Mesodermal cell (in vitro differentiated cells): ENCODE data around the gene CDK7.

ENCODE experiments used
- H3K27ac ChIP-seq: 2 replicates; pipeline ENCODE4 v1.7.0; 2013; ENCODE audit warnings: mild to moderate bottlenecking, low read depth, low read length, moderate library complexity; ENCODE audit not compliant: severe bottlenecking
- H3K36me3 ChIP-seq: 2 replicates; pipeline ENCODE4 v1.7.1; 2013; ENCODE audit warnings: mild to moderate bottlenecking, low read length, moderate library complexity; ENCODE audit not compliant: control insufficient read depth, insufficient read depth
- H3K4me1 ChIP-seq: one replicate; pipeline ENCODE4 v1.7.1; 2013; ENCODE audit warnings: mild to moderate bottlenecking, low read length; ENCODE audit not compliant: insufficient read depth, control insufficient read depth, poor library complexity, severe bottlenecking
- H3K4me3 ChIP-seq: 2 replicates; pipeline ENCODE4 v1.7.0; 2013; ENCODE audit warnings: low read length, control low read depth, mild to moderate bottlenecking; ENCODE audit not compliant: insufficient read depth, poor library complexity, severe bottlenecking; ENCODE audit errors: extremely low read depth
- H3K9me3 ChIP-seq: 2 replicates; pipeline ENCODE4 v1.7.1; 2013; ENCODE audit warnings: mild to moderate bottlenecking, low read length, moderate library complexity; ENCODE audit not compliant: control insufficient read depth
- WGBS, 2 experiments: methylation state at CpG; one replicate each; pipeline ENCODE4 v1.1.5; 2013; ENCODE audit warnings: missing lambda C conversion rate in 2 of 2; ENCODE audit not compliant: insufficient coverage in 2 of 2; 5-methylcytosine and 5-hydroxymethylcytosine counted together

Gene CDK7

DNA sequence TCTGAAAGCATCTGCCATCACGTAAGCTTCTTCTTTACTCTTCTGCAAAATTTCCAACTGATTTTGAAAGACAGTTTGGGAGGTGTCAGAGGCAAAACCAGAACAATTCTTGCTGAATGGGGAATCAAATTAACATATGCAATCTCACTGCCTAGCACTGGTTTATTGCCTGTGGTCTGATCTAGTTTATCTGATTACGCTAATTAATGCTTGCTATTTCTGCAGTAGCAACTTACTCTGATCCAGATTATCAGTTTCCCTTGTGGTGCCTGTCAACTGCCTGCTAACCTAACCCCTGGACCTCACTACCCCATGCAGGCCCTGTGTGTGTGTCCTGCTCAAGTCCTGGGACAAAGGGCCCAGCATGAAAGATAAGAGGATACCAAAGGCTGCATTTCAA, 57.6 kb downstream of the CDK7 start:
- 100% methylated on average over 1 to 2 of the region's 2 CpGs for WGBS, 2 experiments
- Histone ChIP-seq H3K36me3 (no peaks in the 10 kb centered on the region), H3K27ac (no peak overlapping the region), H3K9me3 (no peaks in the 10 kb centered on the region), H3K4me1 (peaks cover 22% of the 10 kb centered on the region), H3K4me3 (no peak overlapping the region)

DNA sequence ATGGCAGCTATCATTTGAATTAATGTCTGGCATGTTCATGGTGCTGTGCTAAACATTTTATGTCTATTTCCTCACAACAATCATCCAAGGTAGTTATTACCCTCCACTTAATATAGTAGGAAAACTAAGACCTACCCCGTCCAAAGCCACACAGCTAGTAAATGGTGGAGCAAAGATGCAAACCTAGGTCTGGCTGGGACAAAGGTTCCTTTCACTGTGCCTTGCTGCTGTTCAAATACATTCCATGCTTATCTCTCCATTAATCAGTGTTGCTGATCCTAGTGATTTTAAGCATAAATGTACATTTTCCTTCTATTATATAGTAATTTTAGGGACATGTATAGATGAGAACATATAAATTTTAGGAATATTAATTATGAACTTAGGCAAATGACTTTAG, 59.2 kb downstream of the CDK7 start:
- no peaks in the 10 kb centered on the region for H3K36me3 ChIP-seq
- no peaks in the 10 kb centered on the region for H3K9me3 ChIP-seq
- H3K27ac ChIP-seq: no peak overlapping the region
- WGBS, 2 experiments: 0% methylated on average over 1 of the region's 1 CpG; no CpG with 5 or more reads in 1 of the 2 experiments
- peaks cover 10% of the 10 kb centered on the region for H3K4me1 ChIP-seq
- no peak overlapping the region for H3K4me3 ChIP-seq

DNA sequence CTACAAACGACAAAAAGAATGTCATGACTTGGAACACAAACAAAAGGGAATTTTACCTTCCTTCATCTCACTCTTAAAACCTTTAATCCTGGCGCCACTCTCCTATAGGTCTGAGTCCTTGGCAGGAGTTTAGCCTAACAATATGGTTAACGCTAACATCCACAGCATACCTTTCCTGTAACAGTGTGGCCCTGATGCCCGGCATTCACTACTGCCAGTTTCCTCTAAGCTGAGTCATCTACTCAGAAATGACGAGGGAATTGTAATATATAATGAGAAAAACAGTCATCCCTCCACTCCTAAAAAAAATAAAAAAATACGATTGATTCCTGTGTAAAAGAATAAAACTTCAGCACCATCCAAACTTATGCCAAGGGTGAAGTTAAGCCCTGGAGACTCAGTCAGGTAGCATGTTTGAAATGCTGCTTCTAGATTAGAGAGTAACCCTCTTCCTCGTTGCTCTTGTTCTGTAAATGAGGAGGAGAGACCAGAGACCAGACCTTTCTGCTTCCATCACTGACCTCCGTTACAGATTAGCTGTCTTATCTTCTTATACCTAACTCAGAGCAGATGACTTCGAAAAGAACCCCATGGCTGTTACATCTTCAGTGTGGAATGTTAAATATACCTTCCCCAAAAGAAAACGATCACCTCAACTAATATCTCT, 60.5 kb downstream of the CDK7 start:
- Histone ChIP-seq H3K36me3 (no peaks in the 10 kb centered on the region), H3K4me3 (no peak overlapping the region), H3K4me1 (peaks cover 10% of the 10 kb centered on the region), H3K9me3 (no peaks in the 10 kb centered on the region), H3K27ac (peak overlapping the region; percentile 57)
- 70 to 93% methylated on average over 4 to 5 of the region's 10 CpGs for WGBS, 2 experiments

DNA sequence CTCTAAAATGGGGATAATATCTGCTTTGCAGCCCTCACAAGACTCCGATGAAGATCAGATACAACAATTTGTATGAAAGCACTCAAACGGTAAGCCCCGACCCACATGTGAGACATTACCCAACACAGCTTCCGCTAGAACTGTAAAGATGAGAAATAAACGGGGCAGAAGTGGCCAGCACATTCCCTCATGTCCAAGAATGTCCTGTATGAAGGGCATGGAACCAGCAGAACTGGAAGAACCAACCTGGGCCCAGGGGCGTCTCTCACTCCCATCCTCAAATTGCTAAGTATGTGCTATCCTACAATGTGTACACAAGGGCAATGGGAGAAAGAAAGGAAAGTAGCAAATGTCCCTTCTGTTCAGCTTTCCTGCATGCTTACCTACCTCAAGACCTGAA, 64.9 kb downstream of the CDK7 start:
- WGBS, 2 experiments: 92 to 98% methylated on average over 5 of the region's 6 CpGs
- no peak overlapping the region for H3K4me3 ChIP-seq
- no peaks in the 10 kb centered on the region for H3K9me3 ChIP-seq
- H3K27ac ChIP-seq: no peak overlapping the region
- H3K36me3 ChIP-seq: no peaks in the 10 kb centered on the region
- H3K4me1 ChIP-seq: peaks cover 10% of the 10 kb centered on the region

DNA sequence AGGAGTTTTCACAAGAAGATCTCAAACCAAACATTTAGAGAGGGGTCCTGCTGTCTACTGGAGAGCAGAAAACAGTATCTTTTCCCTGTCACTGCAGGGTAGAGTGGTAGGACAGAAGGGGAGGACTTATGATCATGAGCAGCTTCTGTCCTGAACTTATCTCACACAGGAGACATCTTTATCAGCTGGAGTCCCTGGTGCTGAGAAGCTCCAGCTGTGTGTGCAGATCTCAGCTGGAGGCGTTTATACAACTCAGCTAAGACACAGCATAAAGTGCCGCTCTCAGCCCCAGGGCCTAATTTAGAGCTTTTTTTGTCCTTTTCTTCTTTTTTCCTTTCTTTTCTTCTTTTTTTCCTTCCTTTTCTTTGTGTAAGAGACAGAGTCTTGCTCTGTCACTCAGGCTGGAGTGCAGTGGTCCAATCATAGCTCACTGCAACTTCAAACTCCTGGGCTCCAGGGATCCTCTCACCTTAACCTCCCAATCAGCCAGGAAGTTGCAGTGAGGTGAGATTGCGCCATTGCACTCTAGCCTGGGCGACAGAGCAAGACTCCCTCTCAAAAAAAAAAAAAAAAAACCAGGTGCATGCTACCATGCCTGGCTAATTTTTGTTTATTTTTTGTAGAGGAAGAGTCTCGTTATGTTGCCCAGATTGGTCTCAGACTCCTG, 66.0 kb downstream of the CDK7 start:
- H3K4me3 ChIP-seq: no peak overlapping the region
- WGBS, 2 experiments: 83 to 100% methylated on average over 1 of the region's 5 CpGs
- no peak overlapping the region for H3K27ac ChIP-seq
- no peaks in the 10 kb centered on the region for H3K4me1 ChIP-seq
- H3K9me3 ChIP-seq: no peaks in the 10 kb centered on the region
- no peaks in the 10 kb centered on the region for H3K36me3 ChIP-seq

DNA sequence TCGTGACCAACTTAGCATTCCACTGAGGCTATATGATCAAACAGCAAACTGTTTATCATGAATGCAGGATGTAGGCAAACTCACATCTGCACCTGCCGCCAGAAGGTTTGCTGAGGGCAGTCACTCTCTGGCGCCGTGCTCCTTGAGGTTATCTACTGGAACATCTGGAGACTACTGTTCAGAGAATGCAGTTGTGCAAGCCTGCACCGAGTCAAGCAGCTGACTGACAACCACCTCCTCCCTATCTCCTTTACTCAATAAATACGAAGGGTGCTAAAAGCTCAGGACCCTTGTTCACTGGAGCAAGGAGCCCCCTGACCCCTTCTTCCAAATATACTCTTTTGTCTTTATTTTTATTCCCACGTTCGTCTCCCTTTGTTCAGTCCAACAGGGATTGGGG, 70.8 kb downstream of the CDK7 start:
- Histone ChIP-seq H3K4me1 (no peaks in the 10 kb centered on the region), H3K4me3 (no peak overlapping the region), H3K27ac (no peak overlapping the region), H3K9me3 (no peaks in the 10 kb centered on the region), H3K36me3 (no peaks in the 10 kb centered on the region)
- WGBS, 2 experiments: 90 to 97% methylated on average over 3 to 6 of the region's 8 CpGs

DNA sequence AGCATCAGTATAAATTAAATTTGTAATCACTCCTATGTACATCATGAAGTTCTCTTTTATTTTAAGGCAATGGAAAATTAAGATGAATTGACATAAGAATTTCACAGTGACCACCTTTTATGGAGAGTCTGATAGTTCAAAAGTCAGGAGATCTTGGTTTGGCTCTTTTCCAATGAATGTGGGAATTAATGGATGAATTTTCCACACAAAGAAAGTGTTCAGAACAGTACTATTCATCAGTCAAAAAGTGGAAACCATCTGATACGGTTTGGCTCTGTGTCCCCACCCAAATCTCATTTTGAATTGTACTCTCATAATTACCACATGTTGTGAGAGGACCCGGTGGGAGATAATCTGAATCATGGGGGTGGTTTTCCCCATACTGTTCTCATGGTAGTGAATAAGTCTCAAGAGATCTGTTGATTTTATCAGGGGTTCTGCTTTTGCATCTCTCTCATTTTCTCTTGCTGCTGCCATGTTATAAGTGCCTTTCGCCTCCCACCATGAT, 73.4 kb downstream of the CDK7 start:
- Histone ChIP-seq H3K27ac (no peak overlapping the region), H3K4me1 (peaks cover 2% of the 10 kb centered on the region), H3K36me3 (no peaks in the 10 kb centered on the region), H3K4me3 (no peak overlapping the region), H3K9me3 (no peaks in the 10 kb centered on the region)
- WGBS, 2 experiments: no CpG with 5 or more reads among the region's 3 CpGs

DNA sequence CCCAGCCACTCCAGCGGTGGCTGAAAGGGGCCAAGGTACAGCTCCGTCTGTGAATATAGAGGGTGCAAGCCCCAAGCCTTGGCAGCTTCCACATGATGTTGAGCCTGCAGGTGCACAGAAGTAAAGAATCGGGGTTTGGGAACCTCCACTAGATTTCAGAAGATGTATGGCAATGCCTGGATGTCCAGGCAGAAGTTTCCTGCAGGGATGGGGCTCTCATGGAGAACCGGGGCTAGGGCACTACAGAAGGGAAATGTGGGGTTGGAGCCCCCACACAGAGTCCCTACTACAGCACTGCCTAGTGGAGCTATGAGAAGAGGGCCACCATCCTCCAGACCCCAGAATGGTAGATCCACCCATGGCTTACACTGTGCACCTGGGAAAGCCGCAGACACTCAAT, 74.7 kb downstream of the CDK7 start:
- H3K27ac ChIP-seq: no peak overlapping the region
- no peak overlapping the region for H3K4me3 ChIP-seq
- H3K4me1 ChIP-seq: peaks cover 2% of the 10 kb centered on the region
- H3K9me3 ChIP-seq: no peaks in the 10 kb centered on the region
- WGBS, 2 experiments: 84 to 85% methylated on average over 4 to 5 of the region's 5 CpGs
- no peaks in the 10 kb centered on the region for H3K36me3 ChIP-seq

DNA sequence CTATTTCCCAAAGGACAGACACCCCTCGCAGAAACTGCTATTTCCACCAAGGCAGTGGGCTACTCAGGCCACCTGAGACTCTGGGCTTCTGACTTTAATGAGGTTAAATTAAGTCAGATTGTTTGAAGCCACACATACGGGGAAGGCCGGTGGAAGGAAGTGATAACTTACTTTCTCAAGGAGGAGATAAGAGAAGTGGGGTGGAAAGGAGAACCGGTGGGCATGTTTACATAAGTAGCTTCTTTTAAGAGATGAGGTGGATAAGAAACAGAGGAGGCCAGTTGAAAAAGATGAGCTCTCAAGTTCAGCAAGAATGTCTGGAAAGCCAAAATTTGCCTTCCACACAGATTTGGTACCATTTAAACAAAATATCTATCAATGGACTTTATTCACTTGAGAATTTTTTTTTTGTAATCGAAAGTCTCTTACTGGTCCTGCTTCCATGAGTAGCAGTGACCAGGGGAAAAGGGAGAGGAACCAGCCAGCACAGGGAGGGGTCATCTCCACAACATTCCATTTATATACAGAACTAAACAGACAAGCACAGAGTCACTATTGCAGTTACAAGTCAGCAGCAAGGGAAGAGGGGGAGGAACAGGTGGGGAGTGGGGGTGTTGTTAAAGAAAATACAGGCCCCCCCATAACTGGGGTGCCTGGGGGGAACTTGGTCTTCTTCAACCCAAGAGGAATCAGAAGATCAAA, 77.9 kb downstream of the CDK7 start:
- peaks cover 2% of the 10 kb centered on the region for H3K4me1 ChIP-seq
- H3K9me3 ChIP-seq: no peaks in the 10 kb centered on the region
- no peak overlapping the region for H3K4me3 ChIP-seq
- no peak overlapping the region for H3K27ac ChIP-seq
- H3K36me3 ChIP-seq: no peaks in the 10 kb centered on the region
- 63 to 76% methylated on average over 3 to 4 of the region's 5 CpGs for WGBS, 2 experiments

DNA sequence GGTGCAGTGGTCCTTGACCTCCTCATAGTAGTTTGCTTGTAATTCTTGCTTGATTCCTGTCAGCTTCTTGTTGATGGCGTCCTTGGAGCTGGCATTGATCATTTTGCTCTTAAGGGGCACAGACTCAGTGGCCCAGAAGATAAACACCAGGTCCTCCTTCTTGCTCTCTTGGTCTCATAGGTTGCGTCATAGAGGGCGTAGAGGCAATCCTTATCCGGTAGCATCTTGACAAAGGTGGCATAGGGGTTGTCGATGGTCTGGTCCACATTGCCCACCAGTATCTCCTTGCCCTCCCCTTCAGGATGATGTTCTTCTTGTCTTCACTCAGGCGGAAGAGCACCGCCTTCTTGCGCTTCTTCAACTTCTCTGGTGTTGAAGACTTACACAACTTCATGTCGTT, 78.7 kb downstream of the CDK7 start:
- H3K4me1 ChIP-seq: peaks cover 2% of the 10 kb centered on the region
- H3K4me3 ChIP-seq: no peak overlapping the region
- WGBS, 2 experiments: 94 to 98% methylated on average over 7 to 9 of the region's 9 CpGs
- no peak overlapping the region for H3K27ac ChIP-seq
- H3K9me3 ChIP-seq: no peaks in the 10 kb centered on the region
- H3K36me3 ChIP-seq: no peaks in the 10 kb centered on the region
